NCI-H2029 (cell line): ENCODE results near the gene AURKA.

Source experiments
- DNase-seq: peaks from one replicate; lab custom pipeline; 2025; lab: John Stamatoyannopoulos, UW

AURKA gene

DNA sequence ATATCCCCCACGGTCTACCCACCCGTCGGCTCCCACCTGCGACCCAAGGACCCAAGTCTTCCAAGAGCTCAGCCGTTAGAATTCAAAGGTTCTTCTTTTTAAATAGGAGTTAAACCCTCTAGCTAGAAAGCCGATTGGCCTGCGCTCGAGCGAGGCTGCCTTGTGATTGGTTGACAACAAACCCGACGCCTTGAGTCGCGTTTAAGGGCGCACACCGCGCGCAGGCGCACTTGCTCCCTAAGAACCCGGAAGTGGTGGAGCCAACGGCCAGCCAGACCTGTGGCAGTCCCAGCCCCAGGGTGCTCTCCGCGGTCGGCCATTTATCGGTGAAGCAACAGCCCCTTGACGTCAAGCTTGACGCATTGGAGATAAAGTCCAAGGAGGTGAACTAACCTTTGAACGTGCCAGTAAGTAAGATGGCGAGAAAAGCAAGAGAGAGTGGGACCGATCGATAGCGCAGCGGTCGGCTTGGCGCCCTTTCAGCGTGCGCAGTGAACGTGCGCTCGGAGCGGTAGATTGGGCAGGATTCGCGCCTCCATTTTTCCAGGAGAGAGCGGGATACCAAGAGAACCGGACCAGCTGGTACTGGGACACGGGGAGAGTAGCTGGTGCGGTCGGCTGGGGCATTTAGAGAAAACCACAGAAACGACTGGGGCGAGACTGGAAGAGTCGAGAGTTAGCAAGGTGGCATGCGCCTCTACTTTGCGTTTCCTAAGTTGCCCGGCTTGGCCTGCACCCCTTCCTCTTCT lies at the start of gene AURKA, which contains the start of gene CSTF1:
AURKA (minus strand) TSS at position 84 of the 749 bp plus-strand sequence. CDS start 4,018 bp downstream, outside the sequence.
CSTF1 (plus strand) TSS at position 514 of the 749 bp plus-strand sequence. CDS start 2,908 bp downstream, outside the sequence.
- peak; percentile 97 for DNase-seq

DNA sequence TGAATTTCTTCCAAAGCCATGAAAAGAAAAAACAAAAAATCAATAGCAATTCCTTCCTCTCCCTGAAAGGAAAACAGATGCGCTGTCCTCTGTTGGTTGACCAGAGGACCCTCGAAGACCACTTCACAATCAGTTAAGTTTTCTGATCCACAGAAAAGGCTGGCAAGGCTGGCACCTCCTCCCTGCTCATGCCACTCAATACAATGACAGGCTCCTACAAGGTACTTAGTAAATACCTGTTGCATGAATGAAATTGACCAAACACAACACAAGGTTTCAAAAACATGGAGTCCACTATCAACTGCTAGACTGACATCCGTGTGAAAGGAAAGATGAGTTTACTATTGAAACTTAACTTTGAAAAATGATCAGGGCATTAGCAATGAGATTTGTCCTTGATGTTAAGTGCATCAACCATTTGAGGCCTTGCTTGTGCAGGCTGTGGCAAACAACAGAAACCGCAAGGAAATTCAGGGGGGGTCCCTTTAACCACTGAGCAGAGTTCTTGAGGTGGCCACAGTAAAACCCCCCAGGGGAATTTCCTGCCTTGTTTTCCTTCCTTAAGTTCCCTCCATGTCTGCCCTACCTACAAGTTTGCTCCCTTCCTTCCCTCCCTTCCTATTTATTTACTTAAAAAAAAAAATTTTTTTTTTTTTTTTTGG lies 48.5 kb upstream of the AURKA start:
- no peak for DNase-seq

DNA sequence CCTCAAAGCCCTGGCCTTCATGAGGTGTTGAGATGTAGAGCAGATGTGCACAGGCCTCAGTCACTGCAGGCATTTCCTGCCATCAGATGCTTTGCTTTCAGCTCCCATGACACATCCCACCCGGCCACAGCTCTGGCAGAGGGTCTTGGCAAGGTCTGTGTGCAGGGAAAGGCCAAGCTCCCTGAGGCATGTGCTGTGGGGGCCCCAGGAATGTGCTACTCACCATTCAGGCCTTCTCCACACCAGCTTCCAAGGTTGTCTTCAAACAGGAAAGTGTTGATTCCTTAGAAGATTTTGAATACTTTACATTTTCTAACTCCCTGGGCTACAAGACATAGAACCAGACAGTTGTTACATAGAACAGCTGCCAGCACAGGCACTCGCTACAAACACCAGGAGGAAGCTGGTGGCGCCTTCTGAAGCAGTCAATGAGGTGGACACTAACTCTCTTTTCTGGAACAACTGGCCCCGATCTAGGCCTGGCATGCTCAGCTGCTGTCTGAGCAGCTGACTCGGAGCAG lies 47.8 kb upstream of the AURKA start:
- no peak for DNase-seq

DNA sequence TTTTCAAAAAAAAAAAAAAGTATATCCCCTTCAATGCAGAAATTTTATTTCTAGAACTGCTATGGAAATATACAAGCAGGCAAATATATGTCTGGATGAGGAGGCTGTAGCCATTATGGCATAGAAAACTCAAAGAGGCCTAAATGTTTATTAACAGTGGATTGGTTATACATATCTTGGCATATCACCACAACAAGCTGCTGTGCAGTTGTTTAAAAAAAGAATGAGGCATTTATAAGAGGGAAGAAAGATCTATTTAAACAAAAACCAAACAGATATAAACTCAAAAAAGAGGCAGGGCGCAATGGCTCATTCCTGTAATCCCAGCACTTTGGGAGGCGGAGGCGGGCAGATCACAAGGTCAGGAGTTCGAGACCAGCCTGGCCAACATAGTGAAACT lies 46.3 kb upstream of the AURKA start:
- DNase-seq, result no peak

DNA sequence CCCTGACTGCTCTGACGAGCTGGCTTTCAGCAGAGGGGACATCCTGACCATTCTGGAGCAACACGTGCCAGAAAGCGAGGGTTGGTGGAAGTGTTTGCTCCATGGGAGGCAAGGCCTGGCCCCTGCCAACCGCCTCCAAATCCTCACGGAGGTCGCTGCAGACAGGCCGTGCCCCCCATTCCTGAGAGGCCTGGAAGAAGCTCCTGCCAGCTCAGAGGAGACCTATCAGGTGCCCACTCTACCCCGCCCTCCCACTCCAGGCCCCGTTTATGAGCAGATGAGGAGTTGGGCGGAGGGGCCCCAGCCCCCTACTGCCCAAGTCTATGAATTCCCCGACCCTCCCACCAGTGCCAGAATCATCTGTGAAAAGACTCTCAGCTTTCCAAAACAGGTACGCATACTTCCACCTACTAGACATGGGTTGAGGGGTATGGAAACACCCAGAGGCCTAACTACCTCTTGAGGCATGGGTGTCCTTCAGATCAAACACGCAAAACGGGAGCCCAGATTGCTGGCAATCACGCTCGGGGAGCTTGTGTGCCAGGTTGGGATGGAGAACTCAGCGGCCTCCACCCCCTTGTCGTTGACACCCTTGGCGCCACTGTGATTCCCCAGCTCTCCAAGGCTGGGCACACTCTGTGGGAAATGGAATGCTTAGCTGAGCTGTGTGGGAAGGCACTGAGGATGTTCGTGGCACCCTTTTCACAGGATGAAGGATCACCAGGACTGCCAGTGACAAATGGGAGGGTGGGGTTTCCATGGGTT lies 45.4 kb upstream of the AURKA start:
- DNase-seq, result no peak

- no peak for DNase-seq
These were observed 41.9 kb upstream of the AURKA start for GRCh38 chr20:56433880-56434255.

DNA sequence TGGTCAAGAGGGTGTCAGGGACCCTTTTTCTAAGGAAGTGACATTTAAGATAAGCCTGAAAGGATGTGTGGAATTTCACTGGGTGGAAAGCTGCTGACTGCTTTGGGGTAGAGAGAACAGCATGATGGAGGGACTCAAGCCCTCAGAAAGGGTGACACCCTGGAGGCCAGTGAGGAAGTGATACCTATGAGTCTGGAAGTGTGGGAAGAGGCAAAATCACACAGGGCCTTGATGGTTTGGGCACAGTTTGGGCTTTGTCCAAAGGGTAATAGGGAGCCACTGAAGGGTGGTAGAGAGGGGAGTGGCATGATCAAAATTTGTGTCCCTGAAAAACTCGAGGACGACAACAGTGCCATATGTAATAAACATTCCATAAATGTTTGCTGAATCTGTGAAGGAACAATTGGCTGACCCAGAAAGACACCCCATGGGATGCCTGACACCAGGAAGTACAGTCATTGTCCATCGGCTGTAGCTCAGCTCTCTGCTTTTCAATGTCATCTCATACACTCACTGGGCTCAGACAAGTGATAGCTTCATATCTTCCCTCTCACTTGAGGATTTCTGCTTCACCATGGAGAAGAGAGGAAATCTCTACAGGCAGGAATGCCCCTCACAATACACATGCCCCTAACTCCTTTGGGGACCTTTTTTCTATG lies 41.3 kb upstream of the AURKA start:
- no peak for DNase-seq

GRCh38 chr20:56431471-56431870 lies 39.5 kb upstream of the AURKA start:
- DNase-seq, result no peak

- no peak for DNase-seq
These were observed 38.9 kb upstream of the AURKA start for GRCh38 chr20:56430957-56431356.

DNA sequence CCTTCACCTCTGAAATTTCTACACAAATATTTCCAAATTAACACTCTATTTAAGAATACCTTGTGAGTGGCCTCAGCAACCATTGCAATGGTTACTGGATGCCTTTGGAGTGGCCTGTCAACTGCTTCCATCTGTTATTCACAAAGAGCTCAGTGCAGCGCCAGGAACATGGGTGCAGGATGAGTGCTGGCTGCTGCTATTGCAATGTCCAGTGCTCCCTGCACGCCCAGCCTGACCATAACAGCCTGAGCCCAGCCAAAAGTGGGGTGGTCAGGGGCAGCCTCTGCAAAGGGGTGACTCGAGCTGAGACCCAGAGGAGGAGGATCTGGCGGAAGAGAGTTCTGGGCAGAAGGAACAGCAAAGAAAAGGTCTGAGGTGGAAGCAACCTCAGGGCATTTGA lies 38.4 kb upstream of the AURKA start:
- DNase-seq, result no peak

DNA sequence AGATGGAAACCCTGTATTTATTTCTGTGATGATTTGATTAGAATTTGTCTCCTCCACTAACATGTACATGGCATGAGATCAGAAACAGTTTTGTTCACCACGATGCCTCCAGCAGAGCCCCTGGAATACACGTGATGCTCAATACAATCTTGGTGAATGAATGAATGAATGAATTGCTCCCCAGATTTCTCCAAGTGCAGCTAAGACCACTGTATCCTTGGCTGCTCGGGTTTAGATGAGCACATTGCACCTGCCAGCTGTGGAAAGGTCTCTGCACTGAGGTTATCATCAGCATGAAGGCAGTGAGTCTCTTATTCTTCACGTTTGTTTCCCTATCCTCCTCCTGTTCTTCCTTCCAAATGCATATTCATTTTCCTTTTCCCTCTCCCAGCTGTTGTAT lies 37.9 kb upstream of the AURKA start:
- DNase-seq, result no peak

GRCh38 chr20:56429502-56429901 lies 37.5 kb upstream of the AURKA start:
- no peak for DNase-seq

DNA sequence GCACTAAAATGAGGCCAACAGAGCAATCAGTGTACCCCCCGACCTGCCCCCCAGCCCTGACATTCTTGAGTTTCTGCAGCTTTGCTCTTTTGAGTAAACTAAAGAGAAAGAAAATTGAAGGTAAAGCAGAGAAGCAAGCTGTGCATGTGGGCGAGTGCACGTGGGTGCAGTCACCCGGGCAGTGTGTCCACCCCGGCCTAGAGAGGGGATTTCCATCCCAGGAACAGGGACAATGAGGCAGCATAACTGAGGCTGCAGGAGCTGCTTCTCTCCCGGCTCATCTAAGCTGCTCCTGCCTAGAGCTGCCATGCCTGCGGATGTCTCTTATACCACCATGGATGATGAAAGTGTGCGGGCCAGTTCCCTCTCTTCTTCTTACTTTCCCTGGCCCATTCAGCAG lies 36.9 kb upstream of the AURKA start:
- no peak for DNase-seq

DNA sequence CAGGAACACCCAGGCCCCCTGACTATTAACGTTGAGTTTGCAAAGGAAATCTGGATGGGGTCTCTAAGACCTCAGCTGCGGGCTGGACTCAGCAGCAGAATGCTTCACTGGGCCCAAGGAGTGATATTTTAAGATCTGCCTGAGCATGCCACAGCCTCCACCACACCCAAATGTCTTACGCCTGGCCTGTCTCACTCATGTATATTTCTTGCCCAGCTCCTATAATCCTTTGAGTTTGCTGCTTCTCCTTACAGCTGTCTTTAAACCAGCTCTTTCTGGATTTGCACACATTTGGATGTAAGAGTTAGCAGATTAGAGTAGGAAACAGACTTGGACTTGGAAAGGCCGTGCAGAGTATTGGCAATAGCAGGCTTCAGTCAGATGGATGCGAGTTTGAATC lies 36.4 kb upstream of the AURKA start:
- no peak for DNase-seq

DNA sequence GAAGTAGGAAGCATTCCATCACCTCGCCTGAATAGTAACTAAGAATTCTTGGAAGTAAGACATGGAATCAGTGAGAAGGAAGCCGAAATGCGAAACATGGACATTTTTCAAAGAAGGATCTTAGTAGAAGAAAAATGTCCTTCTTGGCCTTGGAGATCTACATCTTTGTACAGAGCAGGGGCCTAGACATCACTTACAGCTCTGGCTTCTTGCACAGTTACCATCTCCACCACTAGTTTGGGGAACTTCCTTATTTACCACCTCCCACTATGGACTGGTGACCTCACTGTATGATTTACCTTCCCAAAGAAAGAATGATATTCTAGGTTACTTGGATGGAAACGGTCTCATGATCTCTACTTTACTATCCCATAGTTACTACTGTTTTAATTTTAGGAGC lies 35.8 kb upstream of the AURKA start:
- no peak for DNase-seq

- no peak for DNase-seq
These were observed 34.9 kb upstream of the AURKA start for GRCh38 chr20:56426926-56427325.

DNA sequence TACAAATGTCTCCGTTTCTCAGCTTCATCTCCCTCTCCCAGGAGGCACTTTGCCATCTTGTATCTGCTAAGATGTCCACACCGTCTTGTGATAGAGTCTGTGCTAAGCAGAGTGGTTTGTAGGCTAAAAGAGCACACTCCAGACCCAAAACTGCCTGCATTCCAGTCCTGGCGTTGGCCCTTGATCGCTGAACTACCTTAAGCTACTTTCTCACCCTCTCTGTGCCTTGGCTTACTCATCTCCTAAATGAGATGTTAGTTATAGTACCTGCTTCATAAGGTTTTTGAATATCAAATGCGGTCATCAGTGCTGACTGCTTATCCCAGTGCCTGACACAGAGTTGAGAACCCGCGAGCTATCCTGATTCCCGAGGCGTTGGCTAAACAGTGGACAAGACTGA lies 34.0 kb upstream of the AURKA start:
- DNase-seq, result no peak

DNA sequence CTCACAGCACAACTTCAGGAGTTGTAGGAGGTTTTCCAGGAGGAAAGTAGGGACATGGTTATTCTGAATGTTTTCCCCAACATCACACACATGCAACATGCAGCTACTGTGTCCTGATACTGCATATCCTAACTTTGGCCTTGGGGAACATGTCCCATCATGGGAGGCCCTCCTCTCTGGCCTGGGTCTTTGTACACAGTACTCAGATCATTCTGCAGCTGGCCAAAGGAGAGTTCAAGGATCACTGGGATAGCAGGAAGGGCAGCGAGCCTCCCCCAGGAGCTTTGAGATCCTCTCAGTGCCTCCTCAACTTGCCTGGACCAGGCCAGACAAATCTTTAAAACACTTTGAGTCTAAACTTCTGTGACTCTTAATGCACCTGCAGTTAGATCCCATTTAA lies 32.9 kb upstream of the AURKA start:
- DNase-seq, result no peak

GRCh38 chr20:56423886-56424285 lies 31.9 kb upstream of the AURKA start:
- DNase-seq, result no peak

DNA sequence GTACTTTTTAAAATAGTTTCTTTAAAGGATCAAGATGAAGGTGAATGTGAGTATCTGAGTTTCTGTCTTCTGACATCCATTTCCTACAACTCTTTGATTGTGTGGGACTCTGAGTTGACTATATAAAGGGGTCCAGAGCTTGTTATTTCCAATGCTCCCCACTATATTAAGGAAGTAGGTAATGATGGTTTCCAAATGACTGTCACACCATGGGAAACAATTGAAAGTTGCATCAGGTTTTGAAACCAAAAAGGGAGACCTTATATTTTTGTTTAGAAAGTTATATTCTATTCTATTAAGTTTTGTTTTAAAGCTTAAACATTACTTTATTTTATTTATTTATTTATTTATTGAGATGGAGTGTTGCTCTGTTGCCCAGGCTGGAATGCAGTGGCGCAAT lies 31.2 kb upstream of the AURKA start:
- DNase-seq, result no peak

DNA sequence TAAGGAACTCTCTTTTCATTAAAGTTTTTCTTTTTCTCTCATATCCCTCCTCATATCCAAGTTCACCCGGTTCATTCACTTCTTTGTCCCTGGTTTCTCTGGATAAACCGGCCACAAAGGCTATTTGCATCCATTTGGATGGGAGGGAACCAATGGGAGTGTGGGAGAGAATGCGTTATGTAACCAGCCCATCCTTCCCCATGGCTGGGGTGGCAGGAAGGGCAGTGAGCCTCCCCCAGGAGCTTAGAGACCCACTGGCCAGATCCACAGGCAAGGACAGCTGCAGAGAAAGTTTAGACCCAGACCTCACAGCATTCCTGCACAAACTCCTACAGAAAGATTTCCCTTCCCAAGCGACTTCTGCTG lies 30.8 kb upstream of the AURKA start:
- DNase-seq, result no peak
